GM19372 (cell line): Measurements from ENCODE around the gene DPY30.

ENCODE experiments used
- ATAC-seq: cut with Tn5 transposase; IDR thresholded peaks from one replicate; pipeline ENCODE4 v1.9.1; 2021; ENCODE audit warnings: mild to moderate bottlenecking, low read depth, moderate library complexity; ENCODE audit not compliant: unreplicated experiment

Gene DPY30

DNA sequence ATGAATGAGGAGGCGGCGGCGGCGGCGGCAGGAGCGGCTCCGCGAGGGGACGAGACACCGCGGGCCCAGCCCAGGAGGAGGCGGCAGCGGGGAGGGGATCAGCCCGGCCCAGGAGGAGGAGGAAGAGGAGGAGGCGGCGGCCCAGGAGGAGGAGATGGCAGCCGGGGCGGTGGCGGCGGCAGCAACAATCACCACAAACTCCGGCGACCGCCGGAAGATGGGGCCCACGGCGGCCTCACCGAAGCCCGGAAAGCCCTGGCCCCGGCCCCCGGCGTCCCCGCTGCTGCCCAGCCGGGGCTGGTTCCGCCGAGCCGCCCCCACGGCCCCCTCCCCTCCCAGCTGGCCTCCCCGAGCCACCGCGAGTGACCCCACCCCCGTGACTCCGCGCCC is 29.3 kb downstream of the DPY30 start:
- peak; percentile 43 for ATAC-seq

- peak; percentile 23 for ATAC-seq
These were observed 29.9 kb downstream of the DPY30 start for GRCh38 chr2:32009516-32010256.

DNA sequence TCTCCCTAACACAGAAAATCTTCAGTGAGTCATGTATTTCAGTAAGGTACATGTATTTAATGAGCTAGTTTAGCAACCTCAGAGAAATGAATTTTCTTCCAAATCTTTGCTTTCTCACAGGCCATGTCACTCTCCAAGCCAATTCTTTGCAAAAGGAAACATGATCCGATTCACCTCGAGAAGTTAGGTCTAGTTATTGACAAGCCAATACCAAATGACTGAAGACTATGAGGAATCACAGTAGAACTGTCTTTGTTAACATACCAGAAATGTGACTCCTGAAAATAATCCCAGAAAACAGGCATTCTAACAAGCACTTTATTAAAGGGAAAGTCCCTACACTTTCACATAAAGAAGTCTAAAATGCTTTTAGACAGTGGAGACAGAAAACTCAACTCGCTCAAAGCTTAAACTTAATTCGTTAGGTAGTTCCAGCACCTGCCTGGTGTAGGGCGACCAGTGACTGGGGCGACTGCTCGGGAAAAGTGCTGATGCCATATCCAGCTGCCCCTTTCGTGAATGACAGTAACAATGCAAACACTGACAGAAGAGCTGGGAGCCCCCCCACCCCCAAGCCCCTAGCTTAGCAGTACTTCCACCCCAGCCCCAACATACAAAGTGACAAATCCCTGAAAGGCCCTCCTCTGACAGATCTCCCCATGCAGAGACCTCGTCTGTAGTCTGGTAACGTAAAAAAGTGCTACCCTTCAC is 30.6 kb downstream of the DPY30 start:
- no peak for ATAC-seq

GRCh38 chr2:32007121-32007391 is 32.5 kb downstream of the DPY30 start:
- no peak for ATAC-seq

- no peak for ATAC-seq
These were observed 34.1 kb downstream of the DPY30 start for GRCh38 chr2:32005371-32005976.

DNA sequence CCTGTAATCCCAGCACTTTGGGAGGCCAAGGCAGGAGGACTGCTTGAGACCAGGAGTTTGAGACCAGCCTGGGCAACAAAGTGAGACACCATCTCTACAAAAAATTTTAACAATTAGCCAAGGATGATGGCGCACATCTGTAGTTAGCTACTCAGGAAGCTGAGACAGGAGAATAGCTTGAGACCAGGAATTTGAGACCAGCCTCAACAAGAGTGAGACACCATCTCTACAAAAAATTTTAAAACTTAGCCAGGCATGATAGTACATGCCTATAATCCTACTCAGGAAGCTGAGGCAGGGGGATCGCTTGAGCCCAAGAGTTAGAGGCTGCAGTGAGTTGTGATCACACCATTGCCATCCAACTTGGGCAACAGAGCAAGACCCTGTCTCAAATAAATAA is 35.8 kb downstream of the DPY30 start:
- ATAC-seq: no peak

GRCh38 chr2:32002406-32002805 is 37.2 kb downstream of the DPY30 start:
- no peak for ATAC-seq

- no peak for ATAC-seq
These were observed 40.2 kb downstream of the DPY30 start for GRCh38 chr2:31999438-31999837.

DNA sequence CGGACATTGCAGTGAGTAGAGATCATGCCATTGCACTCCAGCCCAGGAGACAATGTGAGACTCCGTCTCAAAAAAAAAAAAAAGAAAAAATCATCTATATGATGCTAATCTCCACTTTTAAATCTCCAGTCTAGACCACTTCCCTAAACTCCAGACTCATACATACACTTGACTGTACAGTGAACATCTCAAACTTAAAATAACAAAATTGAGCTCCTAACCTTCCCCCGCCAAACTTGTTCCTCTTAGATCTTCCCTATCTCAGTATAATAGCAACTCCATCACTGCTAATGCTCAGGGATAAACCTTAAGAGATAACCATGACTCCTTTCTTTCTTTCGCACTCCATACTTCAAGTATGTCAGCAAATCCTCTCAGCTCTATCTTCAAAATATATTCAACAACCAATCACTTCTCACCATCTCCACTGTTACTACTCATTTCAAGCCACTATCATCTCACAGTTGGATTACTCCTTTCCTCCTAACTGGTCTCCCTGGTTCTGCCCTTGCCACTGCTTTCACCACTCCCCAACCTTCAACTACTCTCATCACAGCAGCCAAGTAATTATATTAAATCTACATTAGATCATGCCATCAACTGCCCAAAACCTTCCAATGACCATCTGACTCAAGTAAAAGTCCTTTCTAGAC is 40.7 kb downstream of the DPY30 start:
- no peak for ATAC-seq

- ATAC-seq: no peak
These were observed 42.0 kb downstream of the DPY30 start for GRCh38 chr2:31997653-31998052.

GRCh38 chr2:31996571-31997150 is 42.9 kb downstream of the DPY30 start:
- no peak for ATAC-seq

GRCh38 chr2:31992934-31993333 is 46.7 kb downstream of the DPY30 start:
- ATAC-seq: no peak

- no peak for ATAC-seq
These were observed 47.5 kb downstream of the DPY30 start for GRCh38 chr2:31992025-31992579.

GRCh38 chr2:31989946-31990345 is 49.7 kb downstream of the DPY30 start:
- ATAC-seq: no peak

DNA sequence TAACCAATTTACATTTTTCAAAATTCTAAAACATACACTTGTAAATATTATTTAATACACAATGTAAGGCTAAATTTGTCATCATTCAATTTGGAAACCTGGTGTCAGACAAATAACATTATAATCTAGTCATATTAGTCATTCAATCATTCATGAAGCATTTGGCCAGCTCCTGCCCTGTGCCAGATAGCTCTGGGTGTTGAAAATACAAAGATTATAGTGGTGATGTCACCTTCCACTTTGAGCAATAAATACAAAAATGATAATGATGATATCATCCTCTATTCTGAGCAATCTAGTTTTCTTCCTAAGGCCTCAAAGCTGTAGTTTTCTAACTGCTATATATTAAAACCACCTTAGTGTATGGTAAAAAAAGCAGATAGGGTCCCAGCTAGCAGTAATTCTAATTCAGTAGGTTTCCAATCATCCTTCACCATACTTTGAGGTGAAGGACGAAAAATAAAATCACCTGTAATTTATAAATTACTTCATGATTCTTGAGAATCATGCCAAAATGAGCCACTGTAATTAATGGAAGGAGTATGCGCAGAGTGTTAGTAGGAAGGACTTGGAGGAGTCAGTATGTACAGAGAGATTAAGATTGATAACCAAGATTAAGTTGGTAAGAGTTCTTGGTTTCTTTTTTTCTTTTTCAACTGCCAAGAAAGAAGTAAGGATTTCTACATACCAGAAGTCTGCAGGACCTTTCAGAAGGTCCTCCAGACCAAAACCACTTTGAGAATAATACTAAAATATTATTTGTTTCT is 52.0 kb downstream of the DPY30 start:
- ATAC-seq: no peak

GRCh38 chr2:31986906-31987305 is 52.7 kb downstream of the DPY30 start:
- no peak for ATAC-seq

- ATAC-seq: no peak
These were observed 55.7 kb downstream of the DPY30 start for GRCh38 chr2:31983762-31984467.

DNA sequence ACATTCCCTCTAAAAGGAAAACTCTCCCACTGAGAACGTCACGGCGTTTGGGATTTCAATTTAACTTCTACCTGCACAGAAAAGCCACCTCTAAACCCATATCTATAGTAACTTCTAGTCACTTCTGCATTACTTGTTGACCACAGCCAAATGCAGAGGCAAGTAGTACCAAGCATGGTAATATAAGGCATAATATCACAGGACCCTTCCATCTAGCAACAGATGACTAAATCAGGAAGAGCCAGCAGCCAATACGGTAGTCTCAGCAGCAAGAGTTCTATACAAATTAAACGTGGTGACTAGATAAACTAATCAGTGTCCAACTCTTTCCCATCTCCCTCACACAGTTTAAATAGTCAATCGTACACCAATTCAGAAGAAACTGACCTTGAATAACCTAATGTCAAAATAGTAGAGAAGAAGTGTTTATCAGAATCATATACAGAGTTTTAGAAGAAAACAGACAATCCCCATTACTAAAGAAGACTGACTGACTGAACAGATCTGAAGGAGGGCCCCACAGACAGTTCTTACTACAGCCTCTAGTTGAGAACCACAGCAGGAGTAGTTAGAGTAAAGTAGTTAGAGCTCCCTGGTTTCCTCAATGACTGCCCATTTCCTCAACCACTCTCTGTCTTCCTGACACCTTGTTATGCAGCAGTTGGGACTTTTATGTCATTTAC is 58.8 kb downstream of the DPY30 start:
- peak; percentile 100 for ATAC-seq

DNA sequence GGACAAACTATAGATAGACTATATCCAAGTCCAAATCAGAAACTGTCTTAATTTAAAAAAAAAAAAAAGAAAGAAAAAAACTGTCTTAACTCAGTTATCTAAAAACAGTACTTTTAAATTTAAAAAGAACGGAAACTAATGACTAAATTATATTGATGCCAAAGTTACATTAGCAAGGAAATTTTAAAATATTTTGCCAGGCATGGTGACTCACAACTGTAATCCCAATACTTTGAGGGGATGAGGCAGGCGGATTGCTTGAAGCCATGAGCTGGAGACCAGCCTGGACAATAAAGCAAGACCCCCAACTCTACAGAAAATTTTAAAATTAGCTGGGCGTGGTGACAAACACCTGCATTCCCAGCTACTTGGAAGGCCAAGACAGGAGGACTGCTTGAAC is 59.6 kb downstream of the DPY30 start:
- no peak for ATAC-seq
